Mucosa of stomach (tissue), 1 donor: ENCODE results near the gene LY86.

Experiments used
- H3K27me3 ChIP-seq: one replicate; pipeline ENCODE4 v1.7.0; 2013; ENCODE audit warnings: mild to moderate bottlenecking, low read length; ENCODE audit not compliant: control insufficient read depth, insufficient read depth
- H3K36me3 ChIP-seq: one replicate; pipeline ENCODE4 v1.7.0; 2013; ENCODE audit warnings: low read length; ENCODE audit not compliant: control insufficient read depth, insufficient read depth
- H3K4me1 ChIP-seq: one replicate; pipeline ENCODE4 v1.7.0; 2013; ENCODE audit warnings: mild to moderate bottlenecking, low read length; ENCODE audit not compliant: control insufficient read depth, insufficient read depth
- H3K4me3 ChIP-seq: one replicate; pipeline ENCODE4 v1.7.0; 2013; ENCODE audit warnings: low read length
- H3K9ac ChIP-seq: one replicate; pipeline ENCODE4 v1.7.0; 2013; ENCODE audit warnings: mild to moderate bottlenecking, low read length, moderate library complexity
- H3K9me3 ChIP-seq: one replicate; pipeline ENCODE4 v1.7.0; 2013; ENCODE audit warnings: mild to moderate bottlenecking, low read length, moderate library complexity; ENCODE audit not compliant: control insufficient read depth
- donor health status: Pancreatic carcinoma.

The LY86 gene

GRCh38 chr6:6588064-6588923, at the start of gene LY86:
TSS of gene LY86 (plus strand) at chr6:6588720. CDS start at chr6:6588735, 15 bp downstream.
- Histone ChIP-seq H3K4me1 (no peaks in the 10 kb centered on the region), H3K36me3 (no peaks in the 10 kb centered on the region), H3K27me3 (peaks cover 4% of the 10 kb centered on the region), H3K4me3 (no peak within 1 kb of the TSS), H3K9me3 (no peaks in the 10 kb centered on the region), H3K9ac (no peak within 1 kb of the TSS)

- Histone ChIP-seq H3K27me3 (peaks cover 4% of the 10 kb centered on the region), H3K9ac (no peak overlapping the region), H3K36me3 (no peaks in the 10 kb centered on the region), H3K4me3 (no peak overlapping the region), H3K4me1 (no peaks in the 10 kb centered on the region), H3K9me3 (no peaks in the 10 kb centered on the region)
Observed at GRCh38 chr6:6539036-6539435, 49.5 kb upstream of the LY86 start.

- no peaks in the 10 kb centered on the region for H3K9me3 ChIP-seq
- no peak overlapping the region for H3K4me3 ChIP-seq
- peaks cover 10% of the 10 kb centered on the region for H3K4me1 ChIP-seq
- H3K36me3 ChIP-seq = no peaks in the 10 kb centered on the region
- no peak overlapping the region for H3K9ac ChIP-seq
- H3K27me3 ChIP-seq = peaks cover 27% of the 10 kb centered on the region
Observed at GRCh38 chr6:6542357-6542756, 46.2 kb upstream of the LY86 start.

GRCh38 chr6:6543181-6543879, 45.2 kb upstream of the LY86 start:
- peaks cover 10% of the 10 kb centered on the region for H3K4me1 ChIP-seq

GRCh38 chr6:6545616-6546317, 42.8 kb upstream of the LY86 start:
- Histone ChIP-seq H3K4me3 (no peak overlapping the region), H3K9ac (no peak overlapping the region), H3K4me1 (peaks cover 10% of the 10 kb centered on the region), H3K9me3 (no peaks in the 10 kb centered on the region), H3K27me3 (peaks cover 30% of the 10 kb centered on the region), H3K36me3 (no peaks in the 10 kb centered on the region)

More at GRCh38 chr6:6543181-6543879, 45.2 kb upstream of the LY86 start:
- Histone ChIP-seq H3K9me3 (no peaks in the 10 kb centered on the region), H3K4me3 (no peak overlapping the region), H3K36me3 (no peaks in the 10 kb centered on the region), H3K27me3 (peaks cover 30% of the 10 kb centered on the region), H3K9ac (no peak overlapping the region)

GRCh38 chr6:6546318-6547109, 42.0 kb upstream of the LY86 start:
- H3K36me3 ChIP-seq = no peaks in the 10 kb centered on the region
- H3K27me3 ChIP-seq = peaks cover 29% of the 10 kb centered on the region
- H3K9me3 ChIP-seq = no peaks in the 10 kb centered on the region
- H3K4me1 ChIP-seq = peaks cover 10% of the 10 kb centered on the region
- H3K4me3 ChIP-seq = no peak overlapping the region
- no peak overlapping the region for H3K9ac ChIP-seq

GRCh38 chr6:6547110-6547879, 41.2 kb upstream of the LY86 start:
- Histone ChIP-seq H3K9me3 (no peaks in the 10 kb centered on the region), H3K9ac (no peak overlapping the region), H3K4me3 (no peak overlapping the region), H3K36me3 (no peaks in the 10 kb centered on the region), H3K4me1 (peaks cover 10% of the 10 kb centered on the region), H3K27me3 (peaks cover 26% of the 10 kb centered on the region)

- H3K4me1 ChIP-seq = no peaks in the 10 kb centered on the region
- H3K9me3 ChIP-seq = no peaks in the 10 kb centered on the region
Observed at GRCh38 chr6:6556161-6556737, 32.3 kb upstream of the LY86 start.

GRCh38 chr6:6556738-6557503, 31.6 kb upstream of the LY86 start:
- Histone ChIP-seq H3K27me3 (no peaks in the 10 kb centered on the region), H3K36me3 (no peaks in the 10 kb centered on the region), H3K9ac (no peak overlapping the region), H3K4me3 (no peak overlapping the region), H3K4me1 (no peaks in the 10 kb centered on the region), H3K9me3 (no peaks in the 10 kb centered on the region)

More at GRCh38 chr6:6556161-6556737, 32.3 kb upstream of the LY86 start:
- Histone ChIP-seq H3K4me3 (no peak overlapping the region), H3K36me3 (no peaks in the 10 kb centered on the region), H3K27me3 (no peaks in the 10 kb centered on the region), H3K9ac (no peak overlapping the region)

- H3K9ac ChIP-seq = no peak overlapping the region
- H3K9me3 ChIP-seq = no peaks in the 10 kb centered on the region
- H3K4me3 ChIP-seq = no peak overlapping the region
- H3K4me1 ChIP-seq = no peaks in the 10 kb centered on the region
- H3K27me3 ChIP-seq = no peaks in the 10 kb centered on the region
- no peaks in the 10 kb centered on the region for H3K36me3 ChIP-seq
Observed at GRCh38 chr6:6557504-6557839, 31.0 kb upstream of the LY86 start.
